ENCODE results near the gene G2E3.
A peak's percentile ranks its signal among the peaks of the same experiment; 100 is the strongest.

G2E3 gene

GRCh38 chr14:30656190-30656632, 97.3 kb downstream of the G2E3 start:
- peak; percentile 13 for DNase-seq (ENCODE audit: low spot score)

- no peak for DNase-seq (ENCODE audit: low spot score)
Observed at GRCh38 chr14:30657050-30657449, 98.1 kb downstream of the G2E3 start.

DNA sequence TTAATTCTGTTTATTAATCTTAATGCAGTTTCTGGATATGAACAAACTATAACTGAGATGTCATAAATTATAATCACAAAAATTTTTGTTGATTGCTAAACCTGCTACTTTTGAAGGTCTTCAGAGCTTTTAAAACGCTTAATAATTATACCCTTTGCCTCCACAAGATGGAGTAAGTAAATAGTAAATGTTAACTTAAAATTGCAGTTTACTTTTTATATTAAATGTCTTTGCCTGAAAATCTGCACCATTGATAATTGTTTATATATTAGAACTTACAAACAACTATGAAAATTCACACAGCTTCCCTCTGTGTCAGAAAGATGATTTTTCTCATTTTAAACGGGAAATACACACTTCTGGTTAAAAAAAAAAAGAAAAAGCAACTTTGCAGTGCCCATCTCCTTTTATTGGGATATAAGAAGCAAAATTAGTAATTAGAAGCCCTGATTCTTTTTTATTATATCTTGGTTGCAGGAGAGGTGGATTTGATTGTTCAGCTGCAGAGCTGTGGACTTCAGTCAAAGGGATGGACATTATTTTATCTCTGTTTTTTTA, 98.7 kb downstream of the G2E3 start:
- DNase-seq (ENCODE audit: low spot score): no peak

GRCh38 chr14:30658645-30659044, 99.7 kb downstream of the G2E3 start:
- no peak for DNase-seq (ENCODE audit: low spot score)

GRCh38 chr14:30669594-30669993, 110.6 kb downstream of the G2E3 start:
- no peak for DNase-seq (ENCODE audit: low spot score)
